Calu3 (cell line): Measurements from ENCODE around the gene ZNF487. TPM values are rescaled to one million over a fixed set of nuclear protein-coding genes. Genes with fewer than 3 reads are reported as not detected.

Source experiments
- BruUV-seq: library from RNA; stranded (reverse); fragments of 400-500 nt; replicated peaks from 2 replicates; lab custom pipeline; 2021; lab: Mats Ljungman, UMichigan
- CTCF ChIA-PET: fragments of 300-600 bp; sonication (Branson Sonifier 250); formaldehyde crosslinking; loops from one replicate; lab custom pipeline; 2022; ENCODE audit warnings: antibody characterized with exemption; lab: Charles Lee
- DNase-seq: peaks from one replicate; pipeline ENCODE4 v3.0.0; 2022
- H3K27ac Mint-ChIP-seq: one replicate; pipeline ENCODE4 v1.8.0; 2022; ENCODE audit warnings: mixed read lengths; ENCODE audit not compliant: unreplicated experiment
- H3K27me3 Mint-ChIP-seq: one replicate; pipeline ENCODE4 v1.8.0; 2022; ENCODE audit warnings: mixed read lengths; ENCODE audit not compliant: unreplicated experiment
- H3K36me3 Mint-ChIP-seq: one replicate; pipeline ENCODE4 v1.8.0; 2022; ENCODE audit warnings: mild to moderate bottlenecking, moderate library complexity, mixed read lengths; ENCODE audit not compliant: insufficient read depth, unreplicated experiment
- H3K4me1 Mint-ChIP-seq: one replicate; pipeline ENCODE4 v1.8.0; 2022; ENCODE audit warnings: mild to moderate bottlenecking, low read depth, mixed read lengths; ENCODE audit not compliant: unreplicated experiment
- H3K4me3 Mint-ChIP-seq: one replicate; pipeline ENCODE4 v1.8.0; 2022; ENCODE audit warnings: mild to moderate bottlenecking, low read depth, moderate library complexity, mixed read lengths; ENCODE audit not compliant: unreplicated experiment
- H3K9me3 Mint-ChIP-seq: one replicate; pipeline ENCODE4 v1.8.0; 2022; ENCODE audit warnings: low read depth, mixed read lengths; ENCODE audit not compliant: unreplicated experiment
- CTCF ChIP-seq: fragments of 200-600 bp; IDR thresholded peaks from one replicate; pipeline ENCODE4 v1.8.0; 2022; ENCODE audit warnings: antibody characterized with exemption; ENCODE audit not compliant: unreplicated experiment
- intact Hi-C: fragments of 100-400 bp; cut with micrococcal nuclease; formaldehyde crosslinking; loops from one replicate; pipeline ENCODE4 v1.10.0; 2022; ENCODE audit not compliant: unreplicated experiment
- total RNA-seq: library from RNA; stranded (reverse); gene quantifications from 2 replicates; pipeline ENCODE4 v1.2.3, GENCODE V29; 2022

ZNF487 gene
- total RNA-seq, 1 experiment from 2014 or later: 3.4 TPM

DNA sequence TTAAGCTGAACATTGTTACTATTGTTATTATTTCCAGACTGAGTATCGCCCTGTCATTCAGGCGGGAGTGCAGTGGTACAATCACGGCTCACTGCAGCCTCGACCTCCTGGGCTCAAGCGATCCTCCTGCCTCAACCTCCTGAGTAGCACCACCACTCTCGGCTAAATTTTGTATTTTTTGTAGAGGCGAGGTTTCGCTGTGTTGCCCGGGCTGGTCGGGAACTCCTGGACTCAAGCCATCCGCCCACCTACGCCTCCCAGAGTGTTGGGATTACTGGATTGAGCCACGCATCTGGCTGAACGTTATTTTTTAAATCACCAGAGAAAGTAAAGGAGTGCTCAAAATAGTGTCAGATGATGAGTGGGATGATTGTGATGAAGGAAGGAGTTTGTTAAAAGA, 26.6 kb upstream of the ZNF487 start:
- intact Hi-C loops: no loop called here
- Mint-ChIP-seq H3K9me3 (no peaks in the 10 kb centered on the region), H3K4me1 (peaks cover 10% of the 10 kb centered on the region), H3K4me3 (peak overlapping the region; percentile 76), H3K27ac (peak overlapping the region; percentile 86), H3K36me3 (peaks cover 56% of the 10 kb centered on the region), H3K27me3 (no peaks in the 10 kb centered on the region)
- BruUV-seq: no TSS peak
- CTCF ChIA-PET: no interaction called here
- no peak for TF ChIP-seq CTCF
- no peak for DNase-seq

- Mint-ChIP-seq H3K4me3 (no peak overlapping the region), H3K27ac (no peak overlapping the region), H3K4me1 (peaks cover 10% of the 10 kb centered on the region), H3K36me3 (peaks cover 44% of the 10 kb centered on the region), H3K9me3 (no peaks in the 10 kb centered on the region), H3K27me3 (no peaks in the 10 kb centered on the region)
- DNase-seq: no peak
- CTCF ChIA-PET: interaction anchor here (0.7 kb wide), 1 partner anchor 771 kb away, joined by 3 read pairs; no protein-coding TSS in a partner anchor
- intact Hi-C loops: no loop called here
- no peak for TF ChIP-seq CTCF
- no TSS peak for BruUV-seq
These were observed 25.4 kb upstream of the ZNF487 start for GRCh38 chr10:43411536-43411935.

GRCh38 chr10:43415544-43415943, 21.4 kb upstream of the ZNF487 start:
- no peaks in the 10 kb centered on the region for H3K9me3 Mint-ChIP-seq
- no TSS peak for BruUV-seq
- H3K4me3 Mint-ChIP-seq: no peak overlapping the region
- TF ChIP-seq CTCF: no peak
- DNase-seq: no peak
- CTCF ChIA-PET: no interaction called here
- H3K36me3 Mint-ChIP-seq: peaks cover 5% of the 10 kb centered on the region
- intact Hi-C loops: no loop called here
- no peaks in the 10 kb centered on the region for H3K27me3 Mint-ChIP-seq
- peaks cover 3% of the 10 kb centered on the region for H3K4me1 Mint-ChIP-seq
- H3K27ac Mint-ChIP-seq: no peak overlapping the region

DNA sequence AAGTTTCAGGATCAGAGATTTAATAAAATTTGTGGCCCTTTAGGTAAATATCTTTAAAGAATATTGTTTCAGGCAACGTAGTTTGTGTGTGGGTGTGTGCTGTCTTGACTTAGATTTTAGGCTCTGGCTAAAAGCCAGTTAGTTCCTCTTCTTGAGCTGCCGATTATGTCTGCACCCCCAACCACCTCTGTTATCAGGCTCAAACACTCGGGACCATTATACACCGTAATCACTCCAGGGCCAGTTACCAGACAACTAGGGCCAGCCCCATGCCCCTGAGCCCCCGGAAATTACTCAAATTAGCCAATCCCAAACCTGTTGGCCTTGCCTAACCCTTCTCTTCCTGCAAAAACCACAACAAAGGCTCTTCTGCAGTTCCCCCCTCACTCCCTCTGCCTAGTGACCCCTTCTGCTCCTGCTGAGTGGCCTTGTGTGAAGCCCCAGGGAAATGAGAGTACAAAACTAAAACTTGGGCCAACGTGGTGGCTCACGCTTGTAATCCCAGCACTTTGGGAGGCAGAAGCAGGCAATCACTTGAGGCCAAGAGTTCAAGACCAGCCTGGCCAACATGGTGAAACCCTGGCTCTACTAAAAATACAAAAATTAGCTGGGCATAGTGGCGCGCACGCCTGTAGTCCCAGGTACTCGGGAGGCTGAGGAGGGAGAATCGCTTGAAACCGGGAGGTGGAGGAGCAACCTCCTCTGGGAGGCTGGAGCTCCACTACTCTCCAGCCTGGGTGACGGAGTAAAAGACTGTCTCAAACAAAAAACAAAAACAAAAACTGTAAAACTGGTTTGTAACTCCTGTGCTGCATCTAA, 18.8 kb upstream of the ZNF487 start:
- no TSS peak for BruUV-seq
- Mint-ChIP-seq H3K4me1 (peaks cover 13% of the 10 kb centered on the region), H3K27me3 (no peaks in the 10 kb centered on the region), H3K27ac (no peak overlapping the region), H3K4me3 (no peak overlapping the region), H3K9me3 (no peaks in the 10 kb centered on the region), H3K36me3 (peaks cover 7% of the 10 kb centered on the region)
- CTCF ChIA-PET: no interaction called here
- intact Hi-C loops: no loop called here
- no peak for TF ChIP-seq CTCF
- no peak for DNase-seq
